ENCODE data around the gene KCTD6. TPM values are rescaled to one million over a fixed set of nuclear protein-coding genes. Genes with fewer than 3 reads are reported as not detected.

KCTD6 gene
- total RNA-seq, 4 donors from 2014 or later = 16.1 to 19.4 (median 17.8) TPM

- Histone ChIP-seq H3K36me3 (peaks cover 0 to 93% (median 3%) of the 10 kb centered on the region in 3 donors), H3K9me3 (no peaks in the 10 kb centered on the region), H3K27me3 (no peaks in the 10 kb centered on the region), H3K4me3 (no peak overlapping the region), H3K4me1 (peaks cover 0 to 26% (median 4%) of the 10 kb centered on the region in 4 donors), H3K27ac (no peak overlapping the region)
- WGBS, 2 donors = 50 to 64% methylated on average over 11 to 14 of the region's 15 CpGs
- DNase-seq (ENCODE audit: low spot score in 2 of 2) = peak in 1 of 2 donors; percentile 40
- TF ChIP-seq CTCF (IDR thresholded peaks at IDR 0.05) = peak in 1 of 5 experiments; percentile 24
- no peak for TF ChIP-seq POLR2A (IDR thresholded peaks at IDR 0.05)
These were observed 37.8 kb downstream of the KCTD6 start for GRCh38 chr3:58529516-58530353.

- H3K36me3 ChIP-seq = peaks cover 0 to 91% (median 3%) of the 10 kb centered on the region in 3 donors
- no peak for DNase-seq (ENCODE audit: low spot score in 2 of 2)
- no peak for TF ChIP-seq CTCF (IDR thresholded peaks at IDR 0.05)
- no peak for TF ChIP-seq EP300 (IDR thresholded peaks at IDR 0.05)
- TF ChIP-seq POLR2A (IDR thresholded peaks at IDR 0.05) = no peak
- H3K9me3 ChIP-seq = no peaks in the 10 kb centered on the region
- WGBS, 2 donors = 95% methylated on average over 18 of the region's 18 CpGs
- H3K27me3 ChIP-seq = no peaks in the 10 kb centered on the region
- H3K27ac ChIP-seq = no peak overlapping the region
- H3K4me1 ChIP-seq = peaks cover 0 to 29% (median 4%) of the 10 kb centered on the region in 4 donors
- no peak overlapping the region for H3K4me3 ChIP-seq
These were observed 38.5 kb downstream of the KCTD6 start for GRCh38 chr3:58530354-58530865.

GRCh38 chr3:58531555-58531954 lies 39.7 kb downstream of the KCTD6 start:
- peaks cover 0 to 41% (median 12%) of the 10 kb centered on the region in 4 donors for H3K4me1 ChIP-seq
- no peak overlapping the region for H3K27ac ChIP-seq
- no peaks in the 10 kb centered on the region for H3K9me3 ChIP-seq
- TF ChIP-seq EP300 (IDR thresholded peaks at IDR 0.05) (no peak), POLR2A (IDR thresholded peaks at IDR 0.05) (no peak), CTCF (IDR thresholded peaks at IDR 0.05) (no peak)
- H3K27me3 ChIP-seq = no peaks in the 10 kb centered on the region
- no peak overlapping the region for H3K4me3 ChIP-seq
- DNase-seq (ENCODE audit: low spot score in 2 of 2) = no peak
- H3K36me3 ChIP-seq = peaks cover 0 to 80% (median 3%) of the 10 kb centered on the region in 3 donors
- WGBS, 2 donors = 94 to 96% methylated on average over 5 to 7 of the region's 7 CpGs

- H3K4me1 ChIP-seq = peaks cover 0 to 43% (median 15%) of the 10 kb centered on the region in 4 donors
- no peak for TF ChIP-seq POLR2A (IDR thresholded peaks at IDR 0.05)
- no peak for TF ChIP-seq EP300 (IDR thresholded peaks at IDR 0.05)
- no peak for TF ChIP-seq CTCF (IDR thresholded peaks at IDR 0.05)
- no peaks in the 10 kb centered on the region for H3K27me3 ChIP-seq
- H3K4me3 ChIP-seq = no peak overlapping the region
- H3K27ac ChIP-seq = no peak overlapping the region
- no peaks in the 10 kb centered on the region for H3K9me3 ChIP-seq
- no peak for DNase-seq (ENCODE audit: low spot score in 2 of 2)
- H3K36me3 ChIP-seq = peaks cover 0 to 76% (median 3%) of the 10 kb centered on the region in 3 donors
- WGBS, 2 donors = 86 to 92% methylated on average over 2 of the region's 2 CpGs
These were observed 40.1 kb downstream of the KCTD6 start for GRCh38 chr3:58531956-58532355.

GRCh38 chr3:58532794-58533220 lies 40.9 kb downstream of the KCTD6 start:
- TF ChIP-seq EP300 (IDR thresholded peaks at IDR 0.05) (peak in 1 of 2 donors; percentile 11), POLR2A (IDR thresholded peaks at IDR 0.05) (no peak), CTCF (IDR thresholded peaks at IDR 0.05) (peak; percentile 84 to 94 (median 93))
- Histone ChIP-seq H3K4me3 (no peak overlapping the region), H3K9me3 (no peaks in the 10 kb centered on the region), H3K36me3 (peaks cover 0 to 67% (median 3%) of the 10 kb centered on the region in 3 donors), H3K27ac (peak overlapping the region in 2 of 4 donors; percentile 7 to 26), H3K4me1 (peaks cover 0 to 50% (median 24%) of the 10 kb centered on the region in 4 donors), H3K27me3 (no peaks in the 10 kb centered on the region)
- WGBS, 2 donors = 23 to 26% methylated on average over 9 to 11 of the region's 11 CpGs
- peak; percentile 44 to 59 for DNase-seq (ENCODE audit: low spot score in 2 of 2)
